ENCODE measurements around the gene TNNT3.

- no peak for TF ChIP-seq POLR2A (IDR thresholded peaks at IDR 0.05; ENCODE audit: low read length)
- no peak for TF ChIP-seq GATA1 (IDR thresholded peaks at IDR 0.05; ENCODE audit: low read depth, low read length)
Observed at GRCh38 chr11:1912289-1912878, 7.1 kb upstream of the TNNT3 start.
